B cell (primary cell): Measurements from ENCODE around the gene KRTAP10-2. TPM values are rescaled to one million over a fixed set of nuclear protein-coding genes. Genes with fewer than 3 reads are reported as not detected.

ENCODE experiments used
- ATAC-seq: fragments of 200-7000 bp; cut with Tn5 transposase; one replicate; pipeline ENCODE4 v1.10.0; 2021; ENCODE audit warnings: low read depth, mild to moderate bottlenecking, moderate number of reproducible peaks, moderate library complexity
- CTCF ChIA-PET: fragments of 350-600 bp; sonication (Branson Sonifier 250); formaldehyde crosslinking; loops from one replicate; lab custom pipeline; 2021; ENCODE audit warnings: antibody characterized with exemption, inconsistent platforms; lab: Charles Lee
- POLR2A ChIA-PET: fragments of 350-600 bp; sonication (Branson Sonifier 250); formaldehyde crosslinking; loops from one replicate; lab custom pipeline; 2021; ENCODE audit warnings: antibody characterized with exemption; lab: Charles Lee
- DNase-seq: peaks from one replicate; pipeline ENCODE4 v3.0.0; 2013
- H2AFZ ChIP-seq: 2 replicates; pipeline ENCODE4 v1.6.1; 2012; ENCODE audit warnings: mild to moderate bottlenecking, low read depth, low read length; ENCODE audit not compliant: insufficient read depth, poor library complexity, severe bottlenecking
- H3K27ac ChIP-seq, 2 donors: 1 replicate in 1 of 2; 2 replicates in 1 of 2; pipeline ENCODE4 v1.5.1; 2012 to 2013; ENCODE audit warnings: low read length in 2 of 2, mild to moderate bottlenecking in 2 of 2, moderate library complexity in 1 of 2
- H3K27me3 ChIP-seq, 4 experiments: fragments of 200-600 bp in 1 of 4; sonication (generic) in 1 of 4; replicated peaks in 1 of 4; 1 replicate in 2 of 4; 2 replicates in 2 of 4; pipeline versions ENCODE4 v1.6.1 to v1.7.0; 2013 to 2016; ENCODE audit warnings: low read length in 3 of 4, mild to moderate bottlenecking in 2 of 4, mixed read lengths in 1 of 4, moderate library complexity in 1 of 4; ENCODE audit not compliant: insufficient read depth in 4 of 4, control insufficient read depth in 3 of 4; ENCODE audit errors: control extremely low read depth in 1 of 4
- H3K36me3 ChIP-seq, 2 experiments: replicated peaks in 1 of 2; 1 replicate in 1 of 2; 2 replicates in 1 of 2; pipeline versions ENCODE4 v1.6.1 to v1.7.1; 2013; ENCODE audit warnings: low read length in 1 of 2; ENCODE audit not compliant: insufficient read depth in 2 of 2, control insufficient read depth in 1 of 2; ENCODE audit errors: control extremely low read depth in 1 of 2, extremely low read depth in 1 of 2
- H3K4me1 ChIP-seq, 2 donors: fragments of 200-600 bp in 1 of 2; sonication (generic) in 1 of 2; 1 replicate in 1 of 2; 2 replicates in 1 of 2; pipeline versions ENCODE4 v1.5.1 to v1.6.1; 2013 to 2017; ENCODE audit warnings: low read length in 2 of 2; ENCODE audit not compliant: control insufficient read depth in 2 of 2, insufficient read depth in 2 of 2
- H3K4me2 ChIP-seq: replicated peaks from 2 replicates; pipeline ENCODE3; 2012; ENCODE audit warnings: mild to moderate bottlenecking, low read depth, low read length; ENCODE audit not compliant: poor library complexity, severe bottlenecking
- H3K4me3 ChIP-seq, 5 experiments: fragments of 200-600 bp in 1 of 5; sonication (generic) in 1 of 5; 1 replicate in 3 of 5; 2 replicates in 2 of 5; pipeline versions ENCODE4 v1.5.1 to v1.7.0; 2011 to 2016; ENCODE audit warnings: low read length in 4 of 5, mild to moderate bottlenecking in 4 of 5, low read depth in 2 of 5, control low read depth in 1 of 5, moderate library complexity in 1 of 5; ENCODE audit not compliant: insufficient read depth in 1 of 5; ENCODE audit errors: control extremely low read depth in 1 of 5, extremely low read depth in 1 of 5
- H3K79me2 ChIP-seq: fragments of 200-600 bp; sonication (generic); one replicate; pipeline ENCODE4 v1.6.0; 2016; ENCODE audit warnings: low read length; ENCODE audit not compliant: control insufficient read depth, insufficient read depth
- H3K9ac ChIP-seq: fragments of 200-600 bp; sonication (generic); 2 replicates; pipeline ENCODE4 v1.6.1; 2017; ENCODE audit warnings: mild to moderate bottlenecking, low read length, moderate library complexity
- H3K9me3 ChIP-seq, 3 donors: one replicate each; pipeline versions ENCODE4 v1.6.1 to v1.7.1; 2013; ENCODE audit warnings: low read length in 2 of 3; ENCODE audit not compliant: control insufficient read depth in 2 of 3, insufficient read depth in 1 of 3; ENCODE audit errors: control extremely low read depth in 1 of 3
- H4K20me1 ChIP-seq: 2 replicates; pipeline ENCODE4 v1.6.0; 2012; ENCODE audit warnings: mild to moderate bottlenecking, low read length; ENCODE audit not compliant: insufficient read depth, control insufficient read depth, poor library complexity, severe bottlenecking
- H3K27ac Mint-ChIP-seq: one replicate; pipeline ENCODE4 v1.8.0; 2021; ENCODE audit warnings: mixed read lengths
- H3K27me3 Mint-ChIP-seq: one replicate; pipeline ENCODE4 v1.8.0; 2021; ENCODE audit warnings: mixed read lengths
- H3K4me1 Mint-ChIP-seq: one replicate; pipeline ENCODE4 v1.8.0; 2021; ENCODE audit warnings: mixed read lengths
- H3K4me3 Mint-ChIP-seq: one replicate; pipeline ENCODE4 v1.8.0; 2021; ENCODE audit warnings: mixed read lengths
- H3K9me3 Mint-ChIP-seq: one replicate; pipeline ENCODE4 v1.8.0; 2022; ENCODE audit warnings: mixed read lengths; ENCODE audit not compliant: insufficient read depth
- EZH2 ChIP-seq: IDR thresholded peaks from 2 replicates; pipeline ENCODE4 v1.6.1; 2012; ENCODE audit warnings: borderline replicate concordance, low read depth, mild to moderate bottlenecking, moderate library complexity, low read length; ENCODE audit not compliant: insufficient read depth, poor library complexity, severe bottlenecking
- WGBS: methylation state at CpG from one replicate; pipeline ENCODE4 v1.1.5; 2013; ENCODE audit warnings: missing lambda C conversion rate; ENCODE audit not compliant: insufficient coverage; 5-methylcytosine and 5-hydroxymethylcytosine counted together
- intact Hi-C: fragments of 100-400 bp; cut with micrococcal nuclease; formaldehyde crosslinking; loops from one replicate; pipeline ENCODE4 v1.10.0; 2022
- polyA plus RNA-seq: library from polyadenylated mRNA; depleted of rRNA; stranded (reverse); fragments of >200 nt; gene quantifications from 2 replicates; pipeline ENCODE4 v1.2.3, GENCODE V29; 2012
- total RNA-seq, 2 donors: library from RNA; stranded (reverse); fragments of 120-200 nt in 1 of 2; gene quantifications; 1 replicate in 1 of 2; 2 replicates in 1 of 2; pipeline versions ENCODE4 v1.2.3 to v1.2.4, GENCODE V29; 2013 to 2022
- TF ChIP-seq, protein P1 (sequence below): fragments of 200-600 bp; IDR thresholded peaks from one replicate; pipeline ENCODE4 v1.8.0; 2022; ENCODE audit warnings: antibody characterized with exemption, mild to moderate bottlenecking

KRTAP10-2 gene
- total and polyA plus RNA-seq, 2 donors (not counting 1 experiment from before 2014, with no cell fraction given) = not detected

DNA sequence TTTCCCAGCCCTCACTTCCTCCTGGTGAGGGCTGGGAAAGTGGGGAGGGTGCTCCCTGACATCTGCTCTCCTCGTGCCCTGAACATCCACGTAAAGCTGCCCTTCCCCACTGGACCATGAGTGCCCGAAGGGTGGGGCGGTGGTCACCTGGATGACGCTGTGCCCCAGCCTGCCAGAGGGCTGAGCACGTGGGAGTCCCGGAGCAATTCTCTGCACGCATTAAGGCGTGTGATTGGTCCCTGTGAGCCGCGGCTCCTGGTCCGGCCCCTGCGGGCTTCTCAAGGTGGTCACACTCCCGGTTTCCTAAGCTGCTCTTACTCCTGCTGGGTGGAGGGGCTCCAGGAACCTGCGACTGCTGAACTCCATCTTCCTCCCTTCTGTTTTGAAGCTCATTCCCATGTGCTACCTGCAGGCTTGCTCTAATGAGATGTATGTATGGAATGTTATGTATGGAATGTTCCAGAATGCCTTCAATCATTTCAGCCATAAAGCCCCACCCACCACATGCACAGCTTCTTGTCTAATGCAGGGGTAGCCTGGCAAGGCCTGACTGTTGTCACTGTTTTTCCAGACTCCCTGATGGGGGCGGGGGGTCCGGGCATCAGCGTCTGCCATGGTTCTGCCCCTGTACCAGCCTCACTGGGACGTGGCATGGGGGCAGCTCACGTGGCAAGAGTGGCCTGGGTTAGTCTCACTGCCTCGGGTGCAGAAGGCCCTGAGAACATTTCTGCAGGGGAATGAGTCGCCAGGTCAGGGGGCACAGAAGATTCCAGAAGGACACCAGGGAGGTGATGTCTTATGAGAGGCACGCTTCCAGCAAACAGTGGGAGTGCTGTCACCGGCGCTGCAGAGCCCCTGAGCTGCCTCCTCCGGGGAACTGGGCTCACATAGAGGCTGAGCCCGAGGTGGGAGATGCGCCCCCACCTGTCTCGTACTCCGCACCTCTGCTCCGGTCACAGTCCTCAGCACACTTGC lies 30.7 kb downstream of the KRTAP10-2 start:
- CTCF ChIA-PET = no interaction called here
- 89% methylated on average over 25 of the region's 31 CpGs for WGBS
- H3K4me1 Mint-ChIP-seq = no peaks in the 10 kb centered on the region
- no peaks in the 10 kb centered on the region for H3K4me1 ChIP-seq
- POLR2A ChIA-PET = no interaction called here
- H3K9me3 ChIP-seq = peaks cover 0 to 6% (median 0%) of the 10 kb centered on the region in 3 donors
- H3K9me3 Mint-ChIP-seq = no peaks in the 10 kb centered on the region
- no peak overlapping the region for H3K27ac Mint-ChIP-seq
- H3K4me3 Mint-ChIP-seq = no peak overlapping the region
- intact Hi-C loops = no loop called here
- ATAC-seq (no peak), DNase-seq (no peak)
- H3K36me3 ChIP-seq = no peaks in the 10 kb centered on the region
- H3K27me3 Mint-ChIP-seq = peaks cover 4% of the 10 kb centered on the region
- no peaks in the 10 kb centered on the region for H4K20me1 ChIP-seq
- H3K27me3 ChIP-seq = peaks cover 0 to 5% (median 0%) of the 10 kb centered on the region in 4 experiments
- TF ChIP-seq EZH2 = no peak
- TF ChIP-seq, protein P1, sequence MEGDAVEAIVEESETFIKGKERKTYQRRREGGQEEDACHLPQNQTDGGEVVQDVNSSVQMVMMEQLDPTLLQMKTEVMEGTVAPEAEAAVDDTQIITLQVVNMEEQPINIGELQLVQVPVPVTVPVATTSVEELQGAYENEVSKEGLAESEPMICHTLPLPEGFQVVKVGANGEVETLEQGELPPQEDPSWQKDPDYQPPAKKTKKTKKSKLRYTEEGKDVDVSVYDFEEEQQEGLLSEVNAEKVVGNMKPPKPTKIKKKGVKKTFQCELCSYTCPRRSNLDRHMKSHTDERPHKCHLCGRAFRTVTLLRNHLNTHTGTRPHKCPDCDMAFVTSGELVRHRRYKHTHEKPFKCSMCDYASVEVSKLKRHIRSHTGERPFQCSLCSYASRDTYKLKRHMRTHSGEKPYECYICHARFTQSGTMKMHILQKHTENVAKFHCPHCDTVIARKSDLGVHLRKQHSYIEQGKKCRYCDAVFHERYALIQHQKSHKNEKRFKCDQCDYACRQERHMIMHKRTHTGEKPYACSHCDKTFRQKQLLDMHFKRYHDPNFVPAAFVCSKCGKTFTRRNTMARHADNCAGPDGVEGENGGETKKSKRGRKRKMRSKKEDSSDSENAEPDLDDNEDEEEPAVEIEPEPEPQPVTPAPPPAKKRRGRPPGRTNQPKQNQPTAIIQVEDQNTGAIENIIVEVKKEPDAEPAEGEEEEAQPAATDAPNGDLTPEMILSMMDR = no peak
- H3K9ac ChIP-seq = no peak overlapping the region
- no peak overlapping the region for H3K4me3 ChIP-seq
- no peak overlapping the region for H3K27ac ChIP-seq
- H2AFZ ChIP-seq = no peak overlapping the region
- H3K79me2 ChIP-seq = no peaks in the 10 kb centered on the region
- no peak overlapping the region for H3K4me2 ChIP-seq
